Neural progenitor cell (in vitro differentiated cells): ENCODE data around the gene CDC16. TPM values are rescaled to one million over a fixed set of nuclear protein-coding genes. Genes with fewer than 3 reads are reported as not detected.

ENCODE experiments used
- DNase-seq: peaks from one replicate; pipeline ENCODE4 v3.0.0-alpha.2; 2016; ENCODE audit warnings: low spot score
- H2AFZ ChIP-seq: fragments of 200-600 bp; sonication (generic); replicated peaks from 2 replicates; pipeline ENCODE4 v1.6.1; 2016; ENCODE audit warnings: antibody characterized with exemption
- H3F3A ChIP-seq: fragments of 200-600 bp; sonication (generic); 2 replicates; pipeline ENCODE4 v1.6.1; 2016; ENCODE audit warnings: antibody characterized with exemption, low read depth
- H3K27ac ChIP-seq: fragments of 200-600 bp; sonication (generic); 2 replicates; pipeline ENCODE4 v1.5.1; 2016; ENCODE audit warnings: mild to moderate bottlenecking
- H3K27me3 ChIP-seq: fragments of 200-600 bp; sonication (generic); 2 replicates; pipeline ENCODE4 v1.6.1; 2016; ENCODE audit warnings: mild to moderate bottlenecking, moderate library complexity
- H3K36me3 ChIP-seq: fragments of 200-600 bp; sonication (generic); 2 replicates; pipeline ENCODE4 v1.5.1; 2016
- H3K4me1 ChIP-seq: fragments of 200-600 bp; sonication (generic); 2 replicates; pipeline ENCODE4 v1.6.1; 2016; ENCODE audit warnings: mixed run types
- H3K4me2 ChIP-seq: fragments of 200-600 bp; sonication (generic); 2 replicates; pipeline ENCODE4 v1.6.1; 2016
- H3K4me3 ChIP-seq: fragments of 200-600 bp; sonication (generic); 2 replicates; pipeline ENCODE4 v1.5.1; 2016
- H3K79me2 ChIP-seq: fragments of 200-600 bp; sonication (generic); 2 replicates; pipeline ENCODE4 v1.6.1; 2016; ENCODE audit warnings: low read depth
- H3K9ac ChIP-seq: fragments of 200-600 bp; sonication (generic); 2 replicates; pipeline ENCODE4 v1.6.1; 2016
- H3K9me3 ChIP-seq: fragments of 200-600 bp; sonication (generic); 2 replicates; pipeline ENCODE4 v1.5.1; 2016; ENCODE audit warnings: low read depth
- H4K20me1 ChIP-seq: fragments of 200-600 bp; sonication (generic); 2 replicates; pipeline ENCODE4 v1.6.1; 2016; ENCODE audit warnings: low read depth
- H3K27ac Mint-ChIP-seq: 3 replicates; pipeline ENCODE4 v1.8.0; 2021; ENCODE audit warnings: mixed read lengths
- H3K27me3 Mint-ChIP-seq: 2 replicates; pipeline ENCODE4 v1.8.0; 2022; ENCODE audit warnings: low read depth, mild to moderate bottlenecking, inconsistent platforms, moderate library complexity, mixed read lengths; ENCODE audit not compliant: insufficient read depth
- H3K36me3 Mint-ChIP-seq: 3 replicates; pipeline ENCODE4 v1.8.0; 2021; ENCODE audit warnings: mixed read lengths
- H3K4me1 Mint-ChIP-seq: 3 replicates; pipeline ENCODE4 v1.8.0; 2021; ENCODE audit warnings: mixed read lengths
- H3K4me3 Mint-ChIP-seq: 3 replicates; pipeline ENCODE4 v1.8.0; 2021; ENCODE audit warnings: mild to moderate bottlenecking, moderate library complexity, mixed read lengths
- H3K9me3 Mint-ChIP-seq: 3 replicates; pipeline ENCODE4 v1.8.0; 2020; ENCODE audit warnings: mixed read lengths
- CTCF ChIP-seq: fragments of 200-600 bp; sonication (generic); IDR thresholded peaks from 2 replicates; pipeline ENCODE4 v1.5.1; 2017; ENCODE audit warnings: antibody characterized with exemption, mild to moderate bottlenecking
- EZH2 ChIP-seq: fragments of 200-600 bp; sonication (generic); IDR thresholded peaks from 2 replicates; pipeline ENCODE4 v1.6.1; 2017; ENCODE audit warnings: antibody characterized with exemption, mild to moderate bottlenecking, moderate library complexity
- EZH2phosphoT487 ChIP-seq: fragments of 200-600 bp; sonication (generic); IDR thresholded peaks from 2 replicates; pipeline ENCODE4 v1.6.1; 2017; ENCODE audit warnings: antibody characterized with exemption
- total RNA-seq: library from RNA; depleted of rRNA; stranded (reverse); fragments of >200 nt; gene quantifications from 2 replicates; pipeline ENCODE4 v1.2.3, GENCODE V29; 2015; ENCODE audit warnings: low replicate concordance

Gene CDC16
- total RNA-seq, 1 donor from 2014 or later = 69.6 TPM

GRCh38 chr13:114311387-114311786 lies 76.7 kb downstream of the CDC16 start:
- H3K4me3 ChIP-seq = no peak overlapping the region
- H4K20me1 ChIP-seq = peaks cover 11% of the 10 kb centered on the region
- no peak overlapping the region for H3K27ac ChIP-seq
- peaks cover 8% of the 10 kb centered on the region for H3K4me1 ChIP-seq
- no peak for DNase-seq
- Mint-ChIP-seq H3K9me3 (no peaks in the 10 kb centered on the region), H3K27ac (no peak overlapping the region), H3K4me1 (peaks cover 19% of the 10 kb centered on the region), H3K4me3 (no peak overlapping the region), H3K36me3 (peaks cover 7% of the 10 kb centered on the region), H3K27me3 (peaks cover 3% of the 10 kb centered on the region)
- peaks cover 40% of the 10 kb centered on the region for H3F3A ChIP-seq
- no peaks in the 10 kb centered on the region for H3K27me3 ChIP-seq
- no peak overlapping the region for H2AFZ ChIP-seq
- H3K9me3 ChIP-seq = no peaks in the 10 kb centered on the region
- TF ChIP-seq EZH2phosphoT487 (no peak), EZH2 (no peak), CTCF (no peak)
- no peak overlapping the region for H3K9ac ChIP-seq
- peaks cover 28% of the 10 kb centered on the region for H3K79me2 ChIP-seq
- H3K36me3 ChIP-seq = no peaks in the 10 kb centered on the region
- H3K4me2 ChIP-seq = no peak overlapping the region

GRCh38 chr13:114311908-114312307 lies 77.2 kb downstream of the CDC16 start:
- Histone ChIP-seq H3K4me2 (no peak overlapping the region), H3K27me3 (no peaks in the 10 kb centered on the region), H3K4me1 (peaks cover 8% of the 10 kb centered on the region), H4K20me1 (peaks cover 16% of the 10 kb centered on the region), H3K9me3 (no peaks in the 10 kb centered on the region), H3K4me3 (no peak overlapping the region), H3K79me2 (peaks cover 33% of the 10 kb centered on the region), H2AFZ (no peak overlapping the region), H3K9ac (no peak overlapping the region), H3K36me3 (peaks cover 4% of the 10 kb centered on the region), H3F3A (peaks cover 34% of the 10 kb centered on the region), H3K27ac (no peak overlapping the region)
- DNase-seq = no peak
- peaks cover 3% of the 10 kb centered on the region for H3K27me3 Mint-ChIP-seq
- TF ChIP-seq CTCF (no peak), EZH2phosphoT487 (no peak), EZH2 (no peak)
- H3K36me3 Mint-ChIP-seq = peaks cover 10% of the 10 kb centered on the region
- no peak overlapping the region for H3K4me3 Mint-ChIP-seq
- no peaks in the 10 kb centered on the region for H3K9me3 Mint-ChIP-seq
- peaks cover 23% of the 10 kb centered on the region for H3K4me1 Mint-ChIP-seq
- no peak overlapping the region for H3K27ac Mint-ChIP-seq

GRCh38 chr13:114313061-114313860 lies 78.6 kb downstream of the CDC16 start:
- H3K9me3 Mint-ChIP-seq = no peaks in the 10 kb centered on the region
- H3K4me1 Mint-ChIP-seq = peaks cover 28% of the 10 kb centered on the region
- peaks cover 8% of the 10 kb centered on the region for H3K4me1 ChIP-seq
- TF ChIP-seq EZH2phosphoT487 = no peak
- TF ChIP-seq CTCF = no peak
- TF ChIP-seq EZH2 = no peak
- H3K4me2 ChIP-seq = peak overlapping the region; percentile 90
- peaks cover 3% of the 10 kb centered on the region for H3K27me3 Mint-ChIP-seq
- H2AFZ ChIP-seq = peak overlapping the region; percentile 8
- DNase-seq = no peak
- no peaks in the 10 kb centered on the region for H3K9me3 ChIP-seq
- peak overlapping the region; percentile 88 for H3K4me3 Mint-ChIP-seq
- H3K9ac ChIP-seq = no peak overlapping the region
- H3K27me3 ChIP-seq = no peaks in the 10 kb centered on the region
- H3K4me3 ChIP-seq = peak overlapping the region; percentile 59
- H3K36me3 ChIP-seq = peaks cover 5% of the 10 kb centered on the region
- H3K27ac ChIP-seq = peak overlapping the region; percentile 87
- peaks cover 47% of the 10 kb centered on the region for H3K79me2 ChIP-seq
- peaks cover 10% of the 10 kb centered on the region for H3K36me3 Mint-ChIP-seq
- peaks cover 30% of the 10 kb centered on the region for H4K20me1 ChIP-seq
- H3F3A ChIP-seq = peaks cover 33% of the 10 kb centered on the region
- H3K27ac Mint-ChIP-seq = peak overlapping the region; percentile 97
